WTC11 (cell line): ENCODE measurements around the gene WNT7A. TPM values are rescaled to one million over a fixed set of nuclear protein-coding genes. Genes with fewer than 3 reads are reported as not detected.

Experiments
- ATAC-seq: fragments of 200-7000 bp; cut with Tn5 transposase; 2 replicates; pipeline ENCODE4 v1.10.0; 2021; ENCODE audit warnings: mild to moderate bottlenecking, moderate library complexity
- CTCF ChIA-PET: fragments of 300-600 bp; sonication (Branson Sonifier 250); formaldehyde crosslinking; loops from one replicate; lab custom pipeline; 2021; ENCODE audit warnings: antibody characterized with exemption; lab: Charles Lee
- POLR2A ChIA-PET: fragments of 350-600 bp; sonication (Branson Sonifier 250); formaldehyde crosslinking; loops from one replicate; lab custom pipeline; 2021; ENCODE audit warnings: antibody characterized with exemption; lab: Charles Lee
- DNase-seq: peaks from one replicate; pipeline ENCODE4 v3.0.0; 2021; ENCODE audit warnings: low spot score
- H3K27ac Mint-ChIP-seq: 2 replicates; pipeline ENCODE4 v1.8.0; 2021; ENCODE audit warnings: mixed read lengths
- H3K27me3 Mint-ChIP-seq: 2 replicates; pipeline ENCODE4 v1.8.0; 2021; ENCODE audit warnings: low read depth, mild to moderate bottlenecking, moderate library complexity, mixed read lengths
- H3K36me3 Mint-ChIP-seq: 2 replicates; pipeline ENCODE4 v1.8.0; 2021; ENCODE audit warnings: mixed read lengths
- H3K4me1 Mint-ChIP-seq: 2 replicates; pipeline ENCODE4 v1.8.0; 2022; ENCODE audit warnings: mixed read lengths
- H3K4me3 Mint-ChIP-seq: 2 replicates; pipeline ENCODE4 v1.8.0; 2021; ENCODE audit warnings: mild to moderate bottlenecking, moderate library complexity, mixed read lengths
- H3K9me3 Mint-ChIP-seq: 2 replicates; pipeline ENCODE4 v1.8.0; 2021; ENCODE audit warnings: mixed read lengths
- CREM ChIP-seq: sonication (generic); formaldehyde crosslinking; IDR thresholded peaks from 2 replicates; pipeline ENCODE4 v1.8.1; 2022; ENCODE audit warnings: mild to moderate bottlenecking, missing genetic modification reagents, moderate library complexity
- FOXJ3 ChIP-seq: sonication (generic); formaldehyde crosslinking; IDR thresholded peaks from 2 replicates; pipeline ENCODE4 v1.9.0; 2021; ENCODE audit warnings: missing genetic modification reagents, mild to moderate bottlenecking, borderline replicate concordance
- FOXK1 ChIP-seq: sonication (generic); formaldehyde crosslinking; IDR thresholded peaks from 2 replicates; pipeline ENCODE4 v1.8.0; 2022; ENCODE audit warnings: mild to moderate bottlenecking, moderate library complexity, missing genetic modification reagents
- GRHL2 ChIP-seq: fragments of 250-450 bp; sonication (Bioruptor Pico); IDR thresholded peaks from 2 replicates; pipeline ENCODE4 v1.8.0; 2022; ENCODE audit warnings: mild to moderate bottlenecking, moderate library complexity; ENCODE audit not compliant: insufficient replicate concordance, severe bottlenecking
- IRF2 ChIP-seq: sonication (generic); formaldehyde crosslinking; IDR thresholded peaks from 2 replicates; pipeline ENCODE4 v1.8.0; 2022; ENCODE audit warnings: low read depth, missing genetic modification reagents, borderline replicate concordance
- JAZF1 ChIP-seq: fragments of 250-450 bp; sonication (Bioruptor Pico); IDR thresholded peaks from 2 replicates; pipeline ENCODE4 v1.9.0; 2021; ENCODE audit warnings: moderate library complexity, mild to moderate bottlenecking, inconsistent platforms
- NFE2L1 ChIP-seq: sonication (generic); formaldehyde crosslinking; IDR thresholded peaks from 2 replicates; pipeline ENCODE4 v1.8.1; 2023; ENCODE audit warnings: missing genetic modification reagents
- NFYB ChIP-seq: sonication (generic); formaldehyde crosslinking; conservative IDR thresholded peaks from 2 replicates; pipeline ENCODE4 v1.8.0; 2022; ENCODE audit warnings: low read depth, missing genetic modification reagents
- SP1 ChIP-seq: sonication (generic); formaldehyde crosslinking; conservative IDR thresholded peaks from 2 replicates; pipeline ENCODE4 v1.8.1; 2022; ENCODE audit warnings: missing genetic modification reagents
- total RNA-seq: library from RNA; stranded (reverse); gene quantifications from 3 replicates; pipeline ENCODE4 v1.2.3, GENCODE V29; 2021
- TF ChIP-seq, protein P1 (sequence below): fragments of 250-450 bp; sonication (Bioruptor Pico); IDR thresholded peaks from 2 replicates; pipeline ENCODE4 v1.9.0; 2021; ENCODE audit warnings: mild to moderate bottlenecking
- TF ChIP-seq, protein P2 (sequence below): sonication (generic); formaldehyde crosslinking; IDR thresholded peaks from 2 replicates; pipeline ENCODE4 v1.8.1; 2023; ENCODE audit warnings: mild to moderate bottlenecking, missing genetic modification reagents, moderate library complexity
- TF ChIP-seq, protein P3 (sequence below): sonication (generic); formaldehyde crosslinking; IDR thresholded peaks from 2 replicates; pipeline ENCODE4 v1.8.0; 2022; ENCODE audit warnings: mild to moderate bottlenecking, missing genetic modification reagents
- TF ChIP-seq, protein P4 (sequence below): fragments of 250-450 bp; sonication (Bioruptor Pico); conservative IDR thresholded peaks from 2 replicates; pipeline ENCODE4 v1.9.0; 2021; ENCODE audit warnings: mild to moderate bottlenecking
- TF ChIP-seq, protein P5 (sequence below): sonication (generic); formaldehyde crosslinking; IDR thresholded peaks from 2 replicates; pipeline ENCODE4 v1.8.1; 2022; ENCODE audit warnings: mild to moderate bottlenecking, missing genetic modification reagents, moderate library complexity, borderline replicate concordance
- TF ChIP-seq, protein P6 (sequence below): sonication (generic); formaldehyde crosslinking; IDR thresholded peaks from 2 replicates; pipeline ENCODE4 v1.8.1; 2023; ENCODE audit warnings: mild to moderate bottlenecking, missing genetic modification reagents

Gene WNT7A
- total RNA-seq, 1 experiment from 2014 or later, result 0.04 TPM

DNA sequence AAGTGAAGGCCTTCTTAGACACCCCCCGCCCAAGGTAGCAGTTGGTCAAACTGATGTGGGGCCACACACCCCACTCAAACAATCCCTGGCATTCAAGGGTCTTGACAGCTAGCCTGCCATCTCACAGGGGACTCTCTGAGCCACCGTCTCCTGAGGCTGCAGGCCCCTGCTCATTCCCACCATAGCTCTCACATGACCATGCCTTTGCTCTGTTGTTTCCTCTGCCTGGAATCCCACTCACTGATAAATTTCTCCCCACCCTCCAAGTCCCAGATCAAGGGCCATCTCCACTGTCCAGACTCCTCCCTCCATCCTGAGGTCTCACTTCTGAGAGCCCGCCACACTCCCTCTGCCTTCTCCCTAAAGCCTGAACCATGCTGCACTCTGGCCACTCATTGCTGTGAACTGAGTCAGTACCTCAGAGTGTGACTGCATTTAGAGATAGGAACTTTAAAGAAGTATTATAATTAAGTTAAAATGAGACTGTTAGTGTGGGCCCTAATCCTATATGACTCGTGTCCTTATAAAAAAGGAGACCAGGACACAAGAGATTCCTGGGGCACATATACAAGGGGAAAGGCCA is 10.0 kb downstream of the WNT7A start (continued):
- TF ChIP-seq, protein P1, sequence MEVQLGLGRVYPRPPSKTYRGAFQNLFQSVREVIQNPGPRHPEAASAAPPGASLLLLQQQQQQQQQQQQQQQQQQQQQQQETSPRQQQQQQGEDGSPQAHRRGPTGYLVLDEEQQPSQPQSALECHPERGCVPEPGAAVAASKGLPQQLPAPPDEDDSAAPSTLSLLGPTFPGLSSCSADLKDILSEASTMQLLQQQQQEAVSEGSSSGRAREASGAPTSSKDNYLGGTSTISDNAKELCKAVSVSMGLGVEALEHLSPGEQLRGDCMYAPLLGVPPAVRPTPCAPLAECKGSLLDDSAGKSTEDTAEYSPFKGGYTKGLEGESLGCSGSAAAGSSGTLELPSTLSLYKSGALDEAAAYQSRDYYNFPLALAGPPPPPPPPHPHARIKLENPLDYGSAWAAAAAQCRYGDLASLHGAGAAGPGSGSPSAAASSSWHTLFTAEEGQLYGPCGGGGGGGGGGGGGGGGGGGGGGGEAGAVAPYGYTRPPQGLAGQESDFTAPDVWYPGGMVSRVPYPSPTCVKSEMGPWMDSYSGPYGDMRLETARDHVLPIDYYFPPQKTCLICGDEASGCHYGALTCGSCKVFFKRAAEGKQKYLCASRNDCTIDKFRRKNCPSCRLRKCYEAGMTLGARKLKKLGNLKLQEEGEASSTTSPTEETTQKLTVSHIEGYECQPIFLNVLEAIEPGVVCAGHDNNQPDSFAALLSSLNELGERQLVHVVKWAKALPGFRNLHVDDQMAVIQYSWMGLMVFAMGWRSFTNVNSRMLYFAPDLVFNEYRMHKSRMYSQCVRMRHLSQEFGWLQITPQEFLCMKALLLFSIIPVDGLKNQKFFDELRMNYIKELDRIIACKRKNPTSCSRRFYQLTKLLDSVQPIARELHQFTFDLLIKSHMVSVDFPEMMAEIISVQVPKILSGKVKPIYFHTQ (CRISPR knock-in tag), result no peak
- TF ChIP-seq, protein P2, sequence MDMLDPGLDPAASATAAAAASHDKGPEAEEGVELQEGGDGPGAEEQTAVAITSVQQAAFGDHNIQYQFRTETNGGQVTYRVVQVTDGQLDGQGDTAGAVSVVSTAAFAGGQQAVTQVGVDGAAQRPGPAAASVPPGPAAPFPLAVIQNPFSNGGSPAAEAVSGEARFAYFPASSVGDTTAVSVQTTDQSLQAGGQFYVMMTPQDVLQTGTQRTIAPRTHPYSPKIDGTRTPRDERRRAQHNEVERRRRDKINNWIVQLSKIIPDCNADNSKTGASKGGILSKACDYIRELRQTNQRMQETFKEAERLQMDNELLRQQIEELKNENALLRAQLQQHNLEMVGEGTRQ (CRISPR knock-in tag), result no peak
- TF ChIP-seq FOXJ3 (CRISPR knock-in tag), result no peak
- no peak for TF ChIP-seq CREM
- TF ChIP-seq, protein P3, sequence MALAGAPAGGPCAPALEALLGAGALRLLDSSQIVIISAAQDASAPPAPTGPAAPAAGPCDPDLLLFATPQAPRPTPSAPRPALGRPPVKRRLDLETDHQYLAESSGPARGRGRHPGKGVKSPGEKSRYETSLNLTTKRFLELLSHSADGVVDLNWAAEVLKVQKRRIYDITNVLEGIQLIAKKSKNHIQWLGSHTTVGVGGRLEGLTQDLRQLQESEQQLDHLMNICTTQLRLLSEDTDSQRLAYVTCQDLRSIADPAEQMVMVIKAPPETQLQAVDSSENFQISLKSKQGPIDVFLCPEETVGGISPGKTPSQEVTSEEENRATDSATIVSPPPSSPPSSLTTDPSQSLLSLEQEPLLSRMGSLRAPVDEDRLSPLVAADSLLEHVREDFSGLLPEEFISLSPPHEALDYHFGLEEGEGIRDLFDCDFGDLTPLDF (CRISPR knock-in tag), result no peak
- TF ChIP-seq NFYB, result no peak

DNA sequence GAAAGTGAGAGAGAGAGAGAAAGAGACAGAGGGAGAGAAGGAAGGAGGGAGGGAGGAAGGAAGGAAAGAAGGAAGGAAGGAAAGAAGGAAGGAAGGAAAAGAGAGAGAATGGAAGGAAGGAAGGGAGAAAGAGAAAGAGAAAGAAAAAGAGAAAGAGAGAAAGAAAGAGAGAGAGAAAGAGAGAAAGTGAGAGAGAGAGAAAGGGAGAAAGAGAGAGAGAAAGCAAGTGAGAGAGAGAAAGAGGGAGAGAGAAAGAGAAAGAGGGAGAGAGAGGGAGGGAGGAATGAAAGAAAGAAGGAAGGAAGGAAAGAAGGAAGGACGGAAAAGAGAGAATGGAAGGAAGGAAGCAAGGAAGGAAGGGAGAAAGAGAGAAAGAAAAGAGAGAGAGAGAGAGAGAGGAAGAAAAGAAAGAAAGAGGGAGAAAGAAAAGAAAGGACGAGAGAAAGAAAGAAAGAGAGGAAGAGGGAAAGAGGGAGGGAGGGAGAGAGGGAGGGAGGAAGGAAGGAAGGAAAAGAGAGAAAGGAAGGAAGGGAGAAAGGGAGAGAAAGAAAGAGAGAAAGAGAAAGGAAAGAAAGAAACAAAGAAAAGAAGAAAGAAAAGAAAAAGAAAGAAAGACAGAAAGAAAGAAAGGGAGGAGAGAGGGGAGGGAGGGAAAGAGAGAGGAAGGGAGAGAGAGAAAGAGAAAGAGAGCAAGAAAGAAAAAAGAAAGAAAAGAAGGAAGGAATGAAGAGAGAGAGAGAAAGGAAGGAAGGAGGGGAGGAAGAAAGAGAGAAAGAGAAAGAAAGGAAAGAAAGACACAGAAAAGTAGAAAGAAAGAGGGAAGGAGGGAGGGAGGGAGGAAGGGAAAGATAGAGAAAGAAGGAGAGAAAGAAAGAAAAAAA is 10.8 kb downstream of the WNT7A start:
- POLR2A ChIA-PET, result no interaction called here

DNA sequence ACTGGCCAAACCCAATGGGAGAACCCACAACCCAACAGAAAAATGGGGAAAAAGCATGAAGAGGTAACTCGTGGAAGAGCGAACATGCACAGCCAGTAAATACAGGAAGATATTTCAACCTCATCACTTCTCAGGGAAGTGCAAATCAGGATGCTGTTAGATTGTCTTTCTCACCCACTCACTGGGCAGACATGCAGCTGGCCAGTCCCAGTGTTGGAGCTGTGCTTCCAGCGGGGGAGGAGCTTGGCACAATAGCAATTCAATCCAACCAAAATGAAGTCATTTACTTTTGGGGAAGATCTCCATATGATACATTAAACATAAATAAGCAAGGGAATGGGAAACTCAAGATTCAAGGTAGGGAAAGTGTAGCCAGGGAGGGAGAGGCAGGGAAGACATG is 12.1 kb downstream of the WNT7A start:
- ATAC-seq (no peak), DNase-seq (no peak)
- no peak for TF ChIP-seq IRF2
- Mint-ChIP-seq H3K4me1 (peaks cover 12% of the 10 kb centered on the region; the same call in 1 of the 2 replicates), H3K27me3 (peaks cover 42% of the 10 kb centered on the region), H3K27ac (no peak overlapping the region), H3K36me3 (no peaks in the 10 kb centered on the region), H3K4me3 (no peak overlapping the region), H3K9me3 (peaks cover 11% of the 10 kb centered on the region)
- ChIA-PET CTCF (interaction anchor here (0.9 to 1.1 kb wide), 2 partner anchors 186 to 371 kb away, joined by 3 read pairs; no protein-coding TSS in a partner anchor), POLR2A (no interaction called here)

More for the DNA sequence above, 10.8 kb downstream of the WNT7A start:
- H3K4me3 Mint-ChIP-seq, result no peak overlapping the region
- no peaks in the 10 kb centered on the region for H3K36me3 Mint-ChIP-seq
- CTCF ChIA-PET, result interaction anchor here (1.1 kb wide), 1 partner anchor 11 kb away, joined by 3 read pairs; the partner anchor contains the start of gene WNT7A
- no peak overlapping the region for H3K27ac Mint-ChIP-seq
- DNase-seq (no peak), ATAC-seq (no peak)
- peaks cover 16% of the 10 kb centered on the region for H3K4me1 Mint-ChIP-seq
- TF ChIP-seq NFYB, result no peak
- TF ChIP-seq FOXK1 (CRISPR knock-in tag), result no peak
- no peak for TF ChIP-seq GRHL2 (CRISPR knock-in tag)
- H3K27me3 Mint-ChIP-seq, result peaks cover 48% of the 10 kb centered on the region
- peaks cover 11% of the 10 kb centered on the region for H3K9me3 Mint-ChIP-seq

DNA sequence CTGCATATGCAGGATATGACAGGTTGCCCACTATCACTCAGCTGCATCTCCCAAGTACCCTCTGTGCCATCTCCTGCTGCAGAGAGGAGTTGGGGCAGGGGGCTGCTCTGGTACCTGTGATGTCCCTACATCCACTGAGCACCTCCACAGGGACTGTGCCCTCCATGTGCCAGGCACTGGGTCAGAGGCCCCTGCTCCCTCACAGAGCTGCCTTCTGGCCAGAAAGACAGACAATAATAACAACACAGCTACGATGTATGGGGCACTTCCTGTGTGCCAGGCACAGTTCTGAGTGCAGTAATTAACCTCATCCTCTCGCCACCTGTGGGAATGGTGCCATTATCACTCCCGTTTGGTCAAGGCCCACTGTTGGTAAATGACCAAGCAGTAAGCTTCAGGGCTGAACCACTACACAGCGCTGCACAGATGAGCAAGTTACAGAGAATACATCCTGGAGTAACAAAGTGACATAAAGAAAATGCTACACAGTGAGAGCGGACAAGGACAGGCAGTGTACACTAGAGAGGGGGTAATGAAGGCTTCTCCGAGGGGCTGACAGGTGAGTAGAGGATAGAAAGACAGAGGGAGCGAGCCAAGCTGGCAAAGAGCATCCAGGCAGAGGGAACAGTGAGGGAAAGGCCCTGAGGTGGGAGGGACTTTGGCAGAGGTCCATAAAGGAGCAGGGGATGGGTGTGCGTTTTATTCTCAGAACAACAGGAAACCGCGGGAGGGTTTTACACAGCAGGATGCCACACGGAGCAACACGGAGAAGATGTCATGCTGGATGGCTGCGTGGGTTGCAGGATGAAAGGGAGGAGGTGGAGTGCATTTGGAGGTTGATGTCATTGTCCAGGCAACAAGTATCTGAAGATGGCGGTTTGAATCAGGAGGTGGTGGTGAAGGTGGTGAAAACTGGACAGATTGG is 13.6 kb downstream of the WNT7A start:
- Mint-ChIP-seq H3K9me3 (peaks cover 5% of the 10 kb centered on the region; the same call in 1 of the 2 replicates), H3K27ac (no peak overlapping the region), H3K27me3 (peaks cover 31% of the 10 kb centered on the region), H3K4me3 (no peak overlapping the region), H3K36me3 (no peaks in the 10 kb centered on the region), H3K4me1 (peaks cover 12% of the 10 kb centered on the region; the same call in 1 of the 2 replicates)
- ATAC-seq (no peak), DNase-seq (no peak)
- ChIA-PET CTCF (interaction anchor here (1.1 kb wide), 1 partner anchor 370 kb away, joined by 3 read pairs; no protein-coding TSS in a partner anchor), POLR2A (no interaction called here)
- TF ChIP-seq, protein P4, sequence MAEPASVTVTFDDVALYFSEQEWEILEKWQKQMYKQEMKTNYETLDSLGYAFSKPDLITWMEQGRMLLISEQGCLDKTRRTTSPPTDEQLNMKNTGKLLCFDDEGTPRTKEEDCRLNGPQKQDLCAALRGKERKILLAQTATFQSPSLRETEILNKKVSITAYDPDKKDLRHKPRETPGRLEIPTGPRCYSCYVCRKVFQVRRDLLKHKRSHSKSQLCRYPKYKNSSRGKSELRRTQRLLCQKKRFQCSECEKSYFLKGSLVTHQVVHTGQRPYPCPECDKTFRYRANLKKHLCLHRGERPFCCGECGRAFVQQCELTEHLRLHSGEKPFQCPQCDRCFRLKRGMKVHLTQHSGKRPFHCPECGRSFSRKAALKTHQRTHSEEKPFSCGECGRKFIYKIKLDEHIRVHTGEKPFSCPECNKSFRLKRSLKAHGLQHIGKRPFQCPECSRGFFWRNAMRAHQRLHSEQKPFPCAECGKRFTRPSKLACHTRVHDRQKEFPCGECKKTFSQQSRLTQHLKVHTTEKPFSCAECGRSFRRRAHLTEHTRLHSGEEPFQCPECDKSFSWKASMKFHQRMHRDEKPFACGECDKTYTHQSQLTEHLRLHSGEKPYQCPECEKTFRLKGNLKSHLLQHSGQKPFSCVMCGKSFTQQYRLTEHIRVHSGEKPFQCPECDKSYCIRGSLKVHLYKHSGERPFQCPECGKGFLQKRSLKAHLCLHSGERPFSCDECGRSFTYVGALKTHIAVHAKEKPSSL, result no peak
- TF ChIP-seq NFE2L1 (no peak), JAZF1 (CRISPR knock-in tag) (no peak), SP1 (CRISPR knock-in tag) (no peak)
- TF ChIP-seq, protein P5, sequence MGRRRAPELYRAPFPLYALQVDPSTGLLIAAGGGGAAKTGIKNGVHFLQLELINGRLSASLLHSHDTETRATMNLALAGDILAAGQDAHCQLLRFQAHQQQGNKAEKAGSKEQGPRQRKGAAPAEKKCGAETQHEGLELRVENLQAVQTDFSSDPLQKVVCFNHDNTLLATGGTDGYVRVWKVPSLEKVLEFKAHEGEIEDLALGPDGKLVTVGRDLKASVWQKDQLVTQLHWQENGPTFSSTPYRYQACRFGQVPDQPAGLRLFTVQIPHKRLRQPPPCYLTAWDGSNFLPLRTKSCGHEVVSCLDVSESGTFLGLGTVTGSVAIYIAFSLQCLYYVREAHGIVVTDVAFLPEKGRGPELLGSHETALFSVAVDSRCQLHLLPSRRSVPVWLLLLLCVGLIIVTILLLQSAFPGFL, result no peak
- TF ChIP-seq, protein P6, sequence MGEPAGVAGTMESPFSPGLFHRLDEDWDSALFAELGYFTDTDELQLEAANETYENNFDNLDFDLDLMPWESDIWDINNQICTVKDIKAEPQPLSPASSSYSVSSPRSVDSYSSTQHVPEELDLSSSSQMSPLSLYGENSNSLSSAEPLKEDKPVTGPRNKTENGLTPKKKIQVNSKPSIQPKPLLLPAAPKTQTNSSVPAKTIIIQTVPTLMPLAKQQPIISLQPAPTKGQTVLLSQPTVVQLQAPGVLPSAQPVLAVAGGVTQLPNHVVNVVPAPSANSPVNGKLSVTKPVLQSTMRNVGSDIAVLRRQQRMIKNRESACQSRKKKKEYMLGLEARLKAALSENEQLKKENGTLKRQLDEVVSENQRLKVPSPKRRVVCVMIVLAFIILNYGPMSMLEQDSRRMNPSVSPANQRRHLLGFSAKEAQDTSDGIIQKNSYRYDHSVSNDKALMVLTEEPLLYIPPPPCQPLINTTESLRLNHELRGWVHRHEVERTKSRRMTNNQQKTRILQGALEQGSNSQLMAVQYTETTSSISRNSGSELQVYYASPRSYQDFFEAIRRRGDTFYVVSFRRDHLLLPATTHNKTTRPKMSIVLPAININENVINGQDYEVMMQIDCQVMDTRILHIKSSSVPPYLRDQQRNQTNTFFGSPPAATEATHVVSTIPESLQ (CRISPR knock-in tag), result no peak
